Activated T-helper 17 cell treated with anti-CD3 and anti-CD28 coated beads, Interleukin-2, amount 50 U/mL, for 72 hours (primary cell): ENCODE measurements around the gene NECTIN4. TPM values are rescaled to one million over a fixed set of nuclear protein-coding genes. Genes with fewer than 3 reads are reported as not detected.
"Not testable (repeated sequence)": the region's sequence is repeated elsewhere in the genome, so short reads cannot be mapped to it uniquely, and the experiment has no call there.

Experiments used
- ATAC-seq: fragments of 150-1000 bp; cut with Tn5 transposase; replicated peaks from 2 replicates; pipeline ENCODE4 v1.10.0; 2021; ENCODE audit warnings: mild to moderate bottlenecking, moderate library complexity
- H3K27ac Mint-ChIP-seq: one replicate; pipeline ENCODE4 v1.8.0; 2022; ENCODE audit warnings: mixed read lengths
- H3K27me3 Mint-ChIP-seq: one replicate; pipeline ENCODE4 v1.8.0; 2022; ENCODE audit warnings: mixed read lengths
- H3K36me3 Mint-ChIP-seq: one replicate; pipeline ENCODE4 v1.8.0; 2022; ENCODE audit warnings: low read depth, mild to moderate bottlenecking, mixed read lengths
- H3K4me1 Mint-ChIP-seq: one replicate; pipeline ENCODE4 v1.8.0; 2022; ENCODE audit warnings: mixed read lengths
- H3K4me3 Mint-ChIP-seq: one replicate; pipeline ENCODE4 v1.8.0; 2022; ENCODE audit warnings: mild to moderate bottlenecking, mixed read lengths
- H3K9me3 Mint-ChIP-seq: one replicate; pipeline ENCODE4 v1.8.0; 2022; ENCODE audit warnings: mixed read lengths
- total RNA-seq, 2 donors: library from RNA; stranded (reverse); gene quantifications; one replicate each; pipeline ENCODE4 v1.2.3, GENCODE V29; 2022

The NECTIN4 gene
- total RNA-seq, 2 donors from 2014 or later, result 0.22 to 0.32 TPM

DNA sequence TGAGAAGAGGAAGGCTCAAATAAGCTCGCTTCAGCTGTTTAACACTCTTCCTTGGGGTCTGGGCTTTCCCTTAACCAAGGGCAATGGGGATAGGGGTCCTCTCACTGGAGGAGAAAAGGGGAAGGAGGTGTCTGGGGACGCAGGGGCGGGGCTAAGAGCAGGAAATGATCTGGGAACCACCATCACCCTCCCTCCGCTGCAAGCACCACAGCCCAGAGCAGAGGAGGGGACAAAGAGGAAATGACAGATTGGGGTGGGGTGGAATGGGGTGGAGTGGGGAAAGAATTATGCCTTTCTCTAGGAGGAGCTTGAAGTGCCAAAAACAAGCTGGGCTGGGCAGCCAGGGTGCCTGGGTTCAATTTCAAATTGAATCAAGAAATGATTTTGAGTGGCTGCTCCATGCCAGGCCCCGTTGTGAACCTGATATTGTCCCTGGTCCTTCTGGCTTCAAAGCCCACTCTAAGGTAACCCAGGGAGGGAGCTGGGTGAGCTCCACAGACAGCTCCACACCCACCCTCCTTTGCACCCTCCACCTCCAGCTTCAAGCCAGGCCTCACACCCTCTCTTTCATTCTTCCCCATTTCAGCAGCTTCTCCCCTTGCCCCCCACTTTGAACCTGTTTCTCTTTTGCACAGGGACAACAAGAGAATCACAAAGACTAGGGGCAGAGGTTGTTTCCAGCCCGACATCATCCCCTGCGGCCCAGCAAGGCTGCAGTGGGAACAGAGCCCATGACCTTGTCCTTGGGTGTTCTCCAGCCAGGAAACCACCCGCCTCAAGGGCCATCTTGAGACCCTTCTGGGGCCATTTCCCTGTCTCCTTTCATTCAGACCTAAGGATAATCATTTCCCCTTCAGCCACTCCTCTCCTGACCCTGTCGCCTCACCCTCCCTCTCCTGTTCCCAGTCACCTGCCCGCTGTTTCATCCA lies 20.8 kb downstream of the NECTIN4 start:
- H3K27ac Mint-ChIP-seq, result peak overlapping the region; percentile 77
- H3K27me3 Mint-ChIP-seq, result no peaks in the 10 kb centered on the region
- peak; percentile 68 for ATAC-seq
- H3K4me1 Mint-ChIP-seq, result peaks cover 38% of the 10 kb centered on the region
- peak overlapping the region; percentile 82 for H3K4me3 Mint-ChIP-seq
- H3K36me3 Mint-ChIP-seq, result peaks cover 63% of the 10 kb centered on the region
- no peaks in the 10 kb centered on the region for H3K9me3 Mint-ChIP-seq

DNA sequence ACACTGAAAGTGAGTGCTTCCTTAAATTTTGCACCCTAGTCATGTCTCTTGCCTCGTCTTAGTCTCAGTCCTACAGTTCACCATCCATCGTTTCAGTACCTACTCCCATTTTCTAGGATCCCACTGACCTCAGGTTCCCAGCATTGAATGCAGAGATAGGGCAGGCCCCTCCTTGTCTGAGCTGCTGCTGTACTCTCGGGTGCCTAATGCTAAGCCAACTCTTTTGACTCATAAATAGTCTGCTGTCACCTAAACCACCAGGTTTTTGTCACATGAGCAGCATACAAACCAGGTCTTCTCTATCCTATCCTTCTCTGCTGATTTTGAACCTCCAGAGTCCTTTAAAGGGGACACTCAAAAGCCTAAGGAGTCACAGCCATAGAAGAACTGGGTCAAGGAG lies 22.7 kb downstream of the NECTIN4 start:
- peaks cover 43% of the 10 kb centered on the region for H3K4me1 Mint-ChIP-seq
- H3K4me3 Mint-ChIP-seq, result peak overlapping the region; percentile 82

DNA sequence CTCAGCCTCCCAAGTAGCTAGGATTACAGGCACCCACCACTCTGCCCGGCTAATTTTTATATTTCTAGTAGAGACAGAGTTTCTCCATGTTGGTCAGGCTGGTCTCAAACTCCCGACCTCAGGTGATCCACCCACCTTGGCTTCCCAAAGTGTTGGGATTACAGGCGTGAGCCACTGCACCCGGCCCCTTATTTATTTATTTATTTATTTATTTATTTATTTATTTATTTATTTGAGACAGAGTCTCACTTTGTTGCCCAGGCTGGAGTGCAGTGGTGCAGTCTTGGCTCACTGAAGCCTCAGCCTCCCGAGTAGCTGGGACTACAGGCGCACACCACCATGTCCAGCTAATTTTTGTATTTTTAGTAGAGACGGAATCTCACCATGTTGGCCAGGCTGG lies 23.7 kb downstream of the NECTIN4 start:
- peak overlapping the region; percentile 82 for H3K4me3 Mint-ChIP-seq
- peaks cover 35% of the 10 kb centered on the region for H3K4me1 Mint-ChIP-seq
- not testable (repeated sequence) for H3K9me3 Mint-ChIP-seq, H3K27me3 Mint-ChIP-seq, ATAC-seq
- peaks cover 87% of the 10 kb centered on the region for H3K36me3 Mint-ChIP-seq
- H3K27ac Mint-ChIP-seq, result peak overlapping the region; percentile 36

More for the DNA sequence above, 22.7 kb downstream of the NECTIN4 start:
- Mint-ChIP-seq H3K36me3 (peaks cover 82% of the 10 kb centered on the region), H3K9me3 (no peaks in the 10 kb centered on the region), H3K27me3 (no peaks in the 10 kb centered on the region), H3K27ac (peak overlapping the region; percentile 77)
- ATAC-seq, result peak; percentile 38

DNA sequence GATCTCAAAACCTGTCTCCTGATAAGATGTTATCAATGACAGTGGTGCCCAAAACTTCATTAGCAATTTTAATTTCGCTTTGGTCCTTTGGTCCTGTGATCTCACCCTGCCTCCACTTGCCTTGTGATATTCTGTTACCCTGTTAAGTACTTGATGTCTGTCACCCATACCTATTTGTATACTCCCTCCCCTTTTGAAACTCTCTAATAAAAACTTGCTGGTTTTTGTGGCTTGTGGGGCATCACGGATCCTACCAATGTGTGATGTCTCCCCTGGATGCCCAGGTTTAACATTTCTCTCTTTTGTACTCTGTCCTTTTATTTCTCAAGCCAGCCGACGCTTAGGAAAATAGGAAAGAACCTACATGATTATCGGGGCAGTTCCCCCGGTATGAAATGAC lies 25.4 kb downstream of the NECTIN4 start:
- H3K9me3 Mint-ChIP-seq, ATAC-seq, H3K27me3 Mint-ChIP-seq: not testable (repeated sequence)
- Mint-ChIP-seq H3K4me1 (peaks cover 34% of the 10 kb centered on the region), H3K27ac (peak overlapping the region; percentile 84), H3K36me3 (peaks cover 96% of the 10 kb centered on the region), H3K4me3 (peak overlapping the region; percentile 82)

DNA sequence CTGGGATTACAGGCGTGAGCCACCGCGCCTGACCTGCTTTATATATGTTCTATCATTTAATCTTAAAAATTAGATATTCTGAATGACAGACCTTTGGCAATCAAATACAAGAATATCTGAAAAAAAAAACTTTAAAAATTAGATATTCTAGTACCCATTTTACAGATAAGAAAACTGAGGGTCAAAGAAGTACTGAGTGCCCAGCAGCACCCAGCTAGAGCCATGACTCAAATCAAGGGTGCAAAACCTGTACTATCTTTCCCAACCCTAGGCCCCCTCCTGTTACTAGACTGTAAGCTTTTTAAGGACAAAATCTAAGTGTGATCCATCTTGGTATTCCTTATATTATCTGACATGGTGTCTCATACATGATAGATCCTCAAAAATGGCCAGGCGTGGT lies 27.9 kb downstream of the NECTIN4 start:
- Mint-ChIP-seq H3K27ac (peak overlapping the region; percentile 77), H3K4me3 (no peak overlapping the region), H3K9me3 (no peaks in the 10 kb centered on the region), H3K36me3 (peaks cover 94% of the 10 kb centered on the region), H3K4me1 (peaks cover 23% of the 10 kb centered on the region), H3K27me3 (no peaks in the 10 kb centered on the region)
- no peak for ATAC-seq

DNA sequence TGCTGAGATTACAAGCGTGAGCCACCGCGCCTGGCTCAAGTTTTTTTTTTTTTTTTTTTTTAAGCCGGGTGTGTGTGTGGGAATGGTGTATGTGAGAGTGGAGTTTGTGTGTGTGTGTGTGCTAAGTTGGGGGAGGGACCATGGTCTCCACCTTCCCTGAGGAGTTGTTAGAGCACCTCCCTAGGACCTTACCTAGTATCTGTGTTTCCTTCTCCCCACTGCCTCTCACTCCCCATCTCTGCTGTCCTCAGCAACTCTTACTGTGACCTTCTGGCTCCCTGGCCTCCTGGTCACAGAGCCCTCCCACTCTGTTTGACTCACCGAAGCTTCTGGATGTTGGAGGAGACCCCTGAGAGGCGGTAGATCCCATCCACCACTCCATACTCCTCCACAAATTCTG lies 30.1 kb downstream of the NECTIN4 start:
- Mint-ChIP-seq H3K4me3 (no peak overlapping the region), H3K27me3 (no peaks in the 10 kb centered on the region), H3K4me1 (peaks cover 17% of the 10 kb centered on the region), H3K27ac (peak overlapping the region; percentile 77), H3K36me3 (peaks cover 94% of the 10 kb centered on the region), H3K9me3 (no peaks in the 10 kb centered on the region)
- ATAC-seq, result no peak

DNA sequence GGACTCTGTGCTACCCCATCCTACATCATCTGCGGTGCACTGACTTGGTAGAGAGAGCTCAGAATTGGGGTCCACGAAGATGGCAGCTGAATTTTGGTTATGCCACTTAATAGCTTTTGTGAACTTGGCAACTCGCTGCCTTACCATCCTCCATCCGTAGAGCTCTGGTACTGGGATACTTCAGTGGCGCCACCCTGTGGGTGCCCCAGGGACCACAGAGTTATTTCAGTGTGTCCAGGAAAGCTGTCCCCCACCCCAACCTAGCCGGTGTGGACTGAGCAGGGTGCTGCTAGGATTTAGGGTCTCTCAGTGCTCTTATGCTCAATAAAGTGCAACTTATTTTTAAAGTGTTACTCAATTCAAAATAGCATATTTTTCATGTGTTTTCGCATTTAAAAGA lies 34.6 kb downstream of the NECTIN4 start:
- ATAC-seq, result no peak
- H3K27me3 Mint-ChIP-seq, result no peaks in the 10 kb centered on the region
- H3K9me3 Mint-ChIP-seq, result no peaks in the 10 kb centered on the region
- peaks cover 99% of the 10 kb centered on the region for H3K36me3 Mint-ChIP-seq
- no peak overlapping the region for H3K4me3 Mint-ChIP-seq
- H3K4me1 Mint-ChIP-seq, result no peaks in the 10 kb centered on the region
- no peak overlapping the region for H3K27ac Mint-ChIP-seq

DNA sequence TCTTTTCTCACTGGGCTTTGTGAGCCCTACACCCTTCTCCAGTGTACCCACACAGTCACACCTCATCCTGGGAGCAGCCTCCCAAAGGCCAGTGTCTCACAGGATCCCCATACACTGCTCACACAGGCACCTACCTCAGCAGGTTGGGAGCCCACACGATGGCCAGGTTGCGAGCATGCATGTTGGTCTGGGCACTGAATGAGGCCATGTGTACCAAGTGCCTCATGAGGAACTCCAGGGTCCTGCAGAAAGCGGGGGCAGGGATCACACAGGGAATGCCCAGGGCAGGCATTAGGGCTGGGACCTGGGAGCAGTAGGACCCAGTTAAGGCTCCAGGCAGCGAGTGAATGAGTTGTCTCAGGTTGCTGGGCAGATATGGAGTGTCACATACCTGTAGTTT lies 35.1 kb downstream of the NECTIN4 start:
- H3K4me3 Mint-ChIP-seq, result no peak overlapping the region

DNA sequence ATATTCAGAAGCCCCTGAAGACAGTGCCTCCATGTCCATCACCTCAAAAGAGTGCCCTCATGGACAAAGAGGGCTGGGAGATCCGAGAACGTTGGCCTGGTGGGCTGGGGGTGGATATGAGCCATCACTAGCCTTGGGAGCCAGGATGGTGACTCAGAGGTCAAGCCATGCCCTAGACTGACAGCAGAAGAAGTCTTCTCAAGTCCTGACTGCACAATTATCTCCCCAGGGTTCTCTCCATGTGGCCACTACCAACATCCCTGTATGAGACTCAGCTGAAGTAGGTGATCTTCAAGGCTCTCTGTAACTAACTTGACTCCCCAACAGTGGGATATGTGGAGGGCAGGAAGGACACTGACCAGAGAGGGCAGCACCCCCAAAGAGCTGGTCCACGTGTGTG lies 36.5 kb downstream of the NECTIN4 start:
- no peak for ATAC-seq
- Mint-ChIP-seq H3K9me3 (no peaks in the 10 kb centered on the region), H3K36me3 (peaks cover 98% of the 10 kb centered on the region), H3K27ac (peak overlapping the region; percentile 53), H3K27me3 (no peaks in the 10 kb centered on the region), H3K4me1 (no peaks in the 10 kb centered on the region), H3K4me3 (no peak overlapping the region)

More for the DNA sequence above, 35.1 kb downstream of the NECTIN4 start:
- no peaks in the 10 kb centered on the region for H3K4me1 Mint-ChIP-seq
- H3K27ac Mint-ChIP-seq, result no peak overlapping the region
- ATAC-seq, result no peak
- H3K9me3 Mint-ChIP-seq, result no peaks in the 10 kb centered on the region
- H3K27me3 Mint-ChIP-seq, result no peaks in the 10 kb centered on the region
- peaks cover 99% of the 10 kb centered on the region for H3K36me3 Mint-ChIP-seq

DNA sequence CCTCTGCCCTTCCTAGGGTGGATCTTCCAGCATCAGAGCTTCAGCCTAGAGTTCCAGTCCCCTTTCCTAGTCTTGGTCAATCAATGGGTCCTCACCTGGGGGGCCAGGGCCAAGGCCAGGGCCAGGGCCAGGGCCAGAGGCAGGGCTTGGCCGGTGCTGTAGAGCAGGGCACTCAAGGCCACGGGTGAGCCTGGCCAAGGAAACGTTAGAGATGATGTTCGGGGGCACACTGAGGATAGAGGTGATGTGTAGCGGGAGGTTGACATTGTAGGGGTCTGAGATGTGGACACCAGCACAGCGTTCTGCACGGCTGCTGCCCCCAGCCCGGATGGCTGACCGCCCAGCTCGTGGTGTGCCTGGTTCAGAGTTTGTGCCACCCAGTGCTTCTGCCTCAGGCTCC lies 38.1 kb downstream of the NECTIN4 start:
- no peaks in the 10 kb centered on the region for H3K9me3 Mint-ChIP-seq
- peaks cover 9% of the 10 kb centered on the region for H3K4me1 Mint-ChIP-seq
- no peak for ATAC-seq

DNA sequence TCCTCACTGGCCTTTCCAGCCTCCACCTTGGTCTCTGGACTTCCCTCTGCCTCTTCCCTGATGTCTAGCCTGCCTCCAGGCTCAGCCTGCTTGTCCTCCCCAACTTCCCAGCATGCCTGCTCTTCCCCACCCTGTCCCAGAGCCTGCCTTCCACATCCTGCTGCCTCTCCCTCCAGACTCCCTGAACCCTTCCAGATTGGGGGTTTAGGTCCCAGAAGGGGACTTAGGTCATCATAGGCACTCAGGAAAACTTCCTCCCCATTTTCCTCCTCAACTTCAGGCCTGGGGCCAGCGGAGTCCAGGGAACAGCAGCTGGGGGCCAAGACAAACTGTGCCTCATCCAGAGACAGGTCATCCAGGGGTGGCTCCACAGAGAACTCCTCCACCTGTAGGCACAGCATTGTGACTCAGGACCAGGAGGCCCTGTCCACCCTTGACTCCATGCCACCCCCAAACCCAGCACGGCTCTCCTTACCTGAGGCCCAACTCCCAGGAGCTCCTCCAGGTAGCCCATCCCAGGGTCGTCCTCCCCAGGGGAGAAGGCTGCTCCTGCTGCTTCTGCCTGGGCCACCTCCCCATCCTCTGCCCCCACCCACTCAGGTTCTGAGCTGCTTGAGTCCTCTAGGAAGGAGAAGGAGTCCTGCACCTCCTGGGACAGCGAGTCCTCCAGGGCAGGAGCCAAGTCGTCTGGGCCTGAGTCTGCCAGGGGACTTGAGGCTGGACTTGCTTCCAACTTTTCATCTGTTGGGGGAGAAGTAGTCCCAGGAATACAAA lies 40.2 kb downstream of the NECTIN4 start:
- H3K27ac Mint-ChIP-seq, result peak overlapping the region; percentile 98
- peak overlapping the region; percentile 6 for H3K4me3 Mint-ChIP-seq
- ATAC-seq, result no peak
- H3K36me3 Mint-ChIP-seq, result peaks cover 90% of the 10 kb centered on the region
- no peaks in the 10 kb centered on the region for H3K27me3 Mint-ChIP-seq
- H3K4me1 Mint-ChIP-seq, result peaks cover 17% of the 10 kb centered on the region
- H3K9me3 Mint-ChIP-seq, result no peaks in the 10 kb centered on the region

More for the DNA sequence above, 38.1 kb downstream of the NECTIN4 start:
- H3K4me3 Mint-ChIP-seq, result no peak overlapping the region
- H3K27ac Mint-ChIP-seq, result no peak overlapping the region
- H3K27me3 Mint-ChIP-seq, result no peaks in the 10 kb centered on the region
- peaks cover 91% of the 10 kb centered on the region for H3K36me3 Mint-ChIP-seq

DNA sequence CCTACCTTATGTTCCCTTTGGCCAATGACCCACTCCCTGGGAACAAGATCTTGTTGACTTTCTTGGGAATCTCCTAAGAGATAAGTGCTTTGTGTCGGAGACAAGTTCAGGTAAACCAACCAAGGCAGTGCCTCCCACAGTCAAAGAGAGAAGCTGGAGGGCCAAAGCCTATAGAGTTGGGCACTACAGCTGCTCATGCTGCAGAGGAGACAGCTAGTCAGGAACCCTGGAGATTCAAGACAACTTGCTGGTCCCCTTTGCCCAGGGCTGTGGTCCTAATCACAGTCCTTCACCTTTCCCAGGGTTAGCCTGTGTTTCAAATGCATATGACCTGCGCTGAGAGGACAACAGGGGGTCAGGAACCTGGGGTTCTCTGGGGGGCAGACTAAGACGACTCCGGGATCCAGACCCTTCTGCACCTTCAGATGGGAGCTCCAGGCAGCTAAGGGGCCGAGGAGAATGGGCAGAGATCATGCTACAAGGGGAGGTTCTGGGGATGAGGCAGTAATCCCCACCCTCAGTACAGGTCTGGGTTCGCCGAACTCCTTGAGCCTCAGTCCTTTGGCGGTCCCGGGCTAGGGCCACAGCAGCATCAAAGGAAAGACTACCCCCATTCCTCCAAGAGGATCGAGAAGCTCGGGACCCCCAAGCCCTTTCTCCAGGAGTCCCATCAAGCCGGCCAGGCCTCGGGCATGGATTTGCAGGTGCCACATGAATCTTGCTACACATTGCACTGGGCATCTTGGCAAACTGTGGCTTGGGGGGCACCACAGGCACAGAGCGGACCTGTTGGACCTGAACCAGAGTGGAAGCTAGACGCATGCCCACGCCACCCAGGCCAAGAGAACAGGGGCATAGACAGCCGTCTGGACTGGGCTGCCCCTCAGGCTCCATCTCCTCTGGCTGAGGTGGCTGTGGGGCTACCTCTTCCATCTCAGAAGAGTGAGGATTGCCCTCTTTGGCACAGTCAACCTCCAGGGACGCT lies 41.6 kb downstream of the NECTIN4 start:
- no peaks in the 10 kb centered on the region for H3K27me3 Mint-ChIP-seq
- H3K27ac Mint-ChIP-seq, result peak overlapping the region; percentile 98
- peaks cover 87% of the 10 kb centered on the region for H3K36me3 Mint-ChIP-seq
- H3K4me1 Mint-ChIP-seq, result peaks cover 22% of the 10 kb centered on the region
- ATAC-seq, result no peak
- H3K9me3 Mint-ChIP-seq, result no peaks in the 10 kb centered on the region
- H3K4me3 Mint-ChIP-seq, result peak overlapping the region; percentile 93

DNA sequence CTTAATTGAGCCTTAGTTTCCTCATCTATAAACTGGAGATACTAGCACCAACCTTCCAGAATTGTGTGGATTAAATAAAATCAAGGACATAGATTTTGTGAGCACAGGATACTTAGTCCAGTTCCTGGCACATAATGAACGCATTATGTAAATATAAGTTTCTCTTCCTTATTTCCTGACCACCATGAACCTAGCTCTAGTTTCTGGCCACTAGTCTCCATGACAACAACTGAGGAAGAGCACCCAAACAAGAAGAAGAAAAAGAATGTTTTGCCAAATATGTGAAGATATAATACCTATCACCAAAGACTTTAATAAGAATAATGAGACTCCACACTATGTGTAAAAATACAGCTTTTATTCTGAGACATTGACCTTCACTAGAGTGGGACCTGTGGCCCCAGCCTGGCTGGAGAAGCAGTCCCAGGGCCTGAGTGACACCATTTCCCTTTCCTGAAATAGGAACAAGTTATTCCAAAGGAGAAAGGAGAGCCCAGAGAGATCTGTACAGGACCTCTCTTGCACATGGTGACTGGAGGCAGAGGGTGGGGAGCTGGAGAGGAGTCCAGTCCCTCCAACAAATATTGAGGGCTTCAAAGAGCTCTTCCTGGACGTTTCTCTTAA lies 42.6 kb downstream of the NECTIN4 start:
- Mint-ChIP-seq H3K4me1 (peaks cover 26% of the 10 kb centered on the region), H3K27ac (peak overlapping the region; percentile 98), H3K9me3 (no peaks in the 10 kb centered on the region), H3K27me3 (no peaks in the 10 kb centered on the region), H3K4me3 (peak overlapping the region; percentile 93), H3K36me3 (peaks cover 87% of the 10 kb centered on the region)
- no peak for ATAC-seq
